Spinal cord (tissue), 10 donors: Measurements from ENCODE around the gene IPMK. TPM values are rescaled to one million over a fixed set of nuclear protein-coding genes. Genes with fewer than 3 reads are reported as not detected.

Source experiments
- DNase-seq, 6 donors: peaks; one replicate each; pipeline versions ENCODE4 v3.0.0 to v3.0.0-alpha.2; 2013 to 2015; ENCODE audit warnings: low spot score in 6 of 6, low read depth in 4 of 6
- H3K27ac ChIP-seq: one replicate; pipeline ENCODE4 v1.5.1; 2013; ENCODE audit warnings: low read depth, low read length, control low read depth
- H3K27me3 ChIP-seq: one replicate; pipeline ENCODE4 v1.6.1; 2013; ENCODE audit warnings: low read length; ENCODE audit not compliant: control insufficient read depth, insufficient read depth
- H3K36me3 ChIP-seq: one replicate; pipeline ENCODE4 v1.6.1; 2013; ENCODE audit warnings: low read length; ENCODE audit not compliant: control insufficient read depth, insufficient read depth
- H3K4me1 ChIP-seq: one replicate; pipeline ENCODE4 v1.6.1; 2013; ENCODE audit warnings: low read length; ENCODE audit not compliant: control insufficient read depth, insufficient read depth
- H3K4me3 ChIP-seq: one replicate; pipeline ENCODE4 v1.5.1; 2013; ENCODE audit warnings: low read depth, low read length, control low read depth
- H3K9me3 ChIP-seq: one replicate; pipeline ENCODE4 v1.6.1; 2013; ENCODE audit warnings: low read length; ENCODE audit not compliant: control insufficient read depth, insufficient read depth
- WGBS: methylation state at CpG from one replicate; pipeline ENCODE4 v1.1.5; 2013; ENCODE audit warnings: missing lambda C conversion rate; ENCODE audit not compliant: insufficient coverage; 5-methylcytosine and 5-hydroxymethylcytosine counted together
- polyA plus RNA-seq, 2 donors: library from polyadenylated mRNA; unstranded; fragments of 120-200 nt; gene quantifications; one replicate each; pipeline ENCODE4 v1.2.1, GENCODE V29; 2013; ENCODE audit not compliant: insufficient read length in 2 of 2
- total RNA-seq, 2 donors: library from RNA; depleted of rRNA in 1 of 2; stranded (reverse); fragments of 120-200 nt in 1 of 2; fragments of >200 nt in 1 of 2; gene quantifications; one replicate each; pipeline versions ENCODE4 v1.2.3 to v1.2.4, GENCODE V29; 2013 to 2014
- donor health status: healthy.

IPMK gene
- total and polyA plus RNA-seq, 4 donors: 4.6 to 19.3 (median 10.8) TPM

GRCh38 chr10:58152673-58153263 lies 114.9 kb downstream of the IPMK start:
- H3K4me3 ChIP-seq: no peak overlapping the region
- peak; percentile 47 to 95 (median 68) for DNase-seq

GRCh38 chr10:58150290-58150689 lies 117.4 kb downstream of the IPMK start:
- no peaks in the 10 kb centered on the region for H3K27me3 ChIP-seq
- no peak overlapping the region for H3K4me3 ChIP-seq
- H3K27ac ChIP-seq: no peak overlapping the region
- H3K36me3 ChIP-seq: no peaks in the 10 kb centered on the region
- no peaks in the 10 kb centered on the region for H3K4me1 ChIP-seq
- no peak for DNase-seq
- no peaks in the 10 kb centered on the region for H3K9me3 ChIP-seq
- WGBS: no CpG with 5 or more reads among the region's 1 CpG

More at GRCh38 chr10:58152673-58153263, 114.9 kb downstream of the IPMK start:
- WGBS: 39% methylated on average over 3 of the region's 8 CpGs
- Histone ChIP-seq H3K27me3 (no peaks in the 10 kb centered on the region), H3K4me1 (no peaks in the 10 kb centered on the region), H3K27ac (no peak overlapping the region), H3K9me3 (no peaks in the 10 kb centered on the region), H3K36me3 (no peaks in the 10 kb centered on the region)

- no peak for DNase-seq
- Histone ChIP-seq H3K36me3 (no peaks in the 10 kb centered on the region), H3K27ac (no peak overlapping the region), H3K27me3 (no peaks in the 10 kb centered on the region), H3K4me1 (no peaks in the 10 kb centered on the region), H3K9me3 (no peaks in the 10 kb centered on the region), H3K4me3 (no peak overlapping the region)
These were observed 123.8 kb downstream of the IPMK start for GRCh38 chr10:58143944-58144343.

Other genes starting within 250 kb of the IPMK start
- 10 to 100 TPM; 69.5 to 73.4 TPM for gene CISD1, start 1.3 kb upstream of the IPMK start, total RNA-seq
- 100 to 1,000 TPM in 1 of 2 donors, 10 to 100 TPM in 1; 98.8 to 107 TPM for gene CISD1, start 1.3 kb upstream of the IPMK start, polyA plus RNA-seq
- 10 to 100 TPM; 12.0 to 33.3 TPM for gene UBE2D1, start 67.1 kb upstream of the IPMK start, total RNA-seq
- gene UBE2D1, start 67.1 kb upstream of the IPMK start, polyA plus RNA-seq: 10 to 100 TPM; 34.6 to 43.8 TPM
- 10 to 100 TPM; 34.1 to 48.2 TPM for gene TFAM, start 117.5 kb upstream of the IPMK start, total RNA-seq
- gene TFAM, start 117.5 kb upstream of the IPMK start, polyA plus RNA-seq: 10 to 100 TPM; 31.5 to 44.5 TPM
- 10 to 100 TPM; 34.7 to 54.2 TPM for gene BICC1, start 245.0 kb upstream of the IPMK start, total RNA-seq
- 1 to 10 TPM; 5.9 to 9.7 TPM for gene BICC1, start 245.0 kb upstream of the IPMK start, polyA plus RNA-seq